ENCODE results near the gene HOXC12.

Gene HOXC12

DNA sequence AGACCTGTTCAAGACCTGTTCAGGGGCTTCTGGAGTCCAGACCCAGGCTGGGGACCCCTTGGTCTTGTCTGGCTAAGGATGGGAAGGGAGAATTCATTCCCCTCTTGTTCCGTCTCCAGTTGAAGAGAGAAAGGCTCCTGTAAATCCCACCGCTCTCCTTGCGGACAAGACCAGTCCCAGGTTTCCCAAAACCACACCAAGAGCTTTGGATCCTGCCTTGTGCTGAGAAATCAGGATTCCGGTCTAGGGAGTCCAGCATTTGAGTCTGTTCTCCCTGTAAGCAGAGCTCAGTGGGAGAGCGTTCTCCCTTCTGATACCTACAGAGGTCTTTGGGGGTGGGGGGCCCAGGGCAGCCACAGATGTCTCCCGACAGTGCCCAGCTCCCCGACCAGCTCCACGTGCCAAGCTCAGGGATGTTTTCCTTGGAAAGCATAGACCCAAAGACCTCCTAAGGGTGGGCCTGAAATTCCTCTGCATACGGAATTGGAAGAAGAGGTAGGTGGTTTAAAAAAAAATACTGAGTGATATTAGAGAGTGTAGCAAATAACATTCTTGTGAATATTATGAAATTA is 14.2 kb upstream of the HOXC12 start:
- no peak for DNase-seq (ENCODE audit: low spot score)

DNA sequence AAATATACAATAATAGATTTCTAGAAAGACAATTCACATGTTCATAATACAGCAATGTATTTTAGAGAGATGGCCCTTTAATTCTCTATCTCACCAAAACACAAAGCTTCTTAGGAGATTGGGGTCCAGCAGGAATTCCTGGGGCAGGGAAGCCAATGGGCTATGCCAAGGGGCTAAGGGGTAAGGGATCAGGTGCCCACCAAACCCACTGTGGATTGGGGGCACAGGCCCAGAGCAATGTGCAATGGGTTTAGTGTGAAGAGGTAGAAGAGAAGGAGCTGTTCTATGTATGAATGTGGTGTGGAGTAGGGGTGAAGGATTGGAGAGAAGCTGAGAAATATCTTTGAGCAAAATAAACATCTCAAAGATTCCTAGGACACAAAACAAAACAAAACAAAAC is 13.5 kb upstream of the HOXC12 start:
- DNase-seq (ENCODE audit: low spot score), result no peak

DNA sequence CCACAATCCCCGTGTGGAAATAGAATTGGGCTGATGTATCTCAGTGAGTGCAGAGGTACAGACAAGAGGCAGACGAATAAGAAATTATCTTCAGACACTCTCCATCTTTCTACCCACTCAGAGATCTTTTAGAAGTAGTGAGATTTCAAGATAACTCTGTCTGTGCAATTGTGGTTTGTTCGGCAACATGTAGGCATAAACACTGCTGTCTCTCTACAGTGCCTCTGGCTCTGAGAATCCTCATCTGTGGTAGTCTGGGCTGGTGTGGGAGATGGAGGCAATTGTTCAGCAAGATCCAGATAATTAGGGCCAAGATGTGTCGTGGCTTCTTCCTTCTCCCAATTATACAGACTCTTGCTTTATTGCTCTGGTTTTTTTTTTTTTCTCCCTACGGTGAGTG is 13.0 kb upstream of the HOXC12 start:
- no peak for DNase-seq (ENCODE audit: low spot score)

DNA sequence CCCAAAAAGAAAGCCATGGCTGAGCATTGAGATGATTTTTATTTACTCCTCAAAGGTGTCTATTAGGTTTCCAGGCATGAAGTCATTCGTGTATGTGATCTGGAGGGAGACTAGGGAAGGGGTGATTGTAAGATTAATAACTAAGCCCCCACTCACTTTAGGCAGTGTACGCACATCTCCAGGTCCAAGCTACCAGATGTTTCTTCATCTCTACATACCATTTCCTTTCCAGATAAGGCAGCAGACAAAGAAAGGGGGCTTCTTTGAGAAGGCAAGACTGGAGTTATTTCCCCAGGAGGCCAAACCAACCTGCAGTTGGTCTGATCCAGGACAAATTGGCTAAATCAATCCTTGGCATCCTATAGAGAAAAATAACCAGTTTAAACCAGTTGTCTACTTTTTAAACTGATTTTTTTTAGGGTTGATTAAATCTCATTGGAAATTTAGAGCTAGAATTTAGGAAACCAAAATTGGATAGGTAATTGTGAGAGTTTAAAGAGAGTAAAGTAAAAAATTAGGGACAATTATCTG is 12.2 kb upstream of the HOXC12 start:
- DNase-seq (ENCODE audit: low spot score), result no peak

DNA sequence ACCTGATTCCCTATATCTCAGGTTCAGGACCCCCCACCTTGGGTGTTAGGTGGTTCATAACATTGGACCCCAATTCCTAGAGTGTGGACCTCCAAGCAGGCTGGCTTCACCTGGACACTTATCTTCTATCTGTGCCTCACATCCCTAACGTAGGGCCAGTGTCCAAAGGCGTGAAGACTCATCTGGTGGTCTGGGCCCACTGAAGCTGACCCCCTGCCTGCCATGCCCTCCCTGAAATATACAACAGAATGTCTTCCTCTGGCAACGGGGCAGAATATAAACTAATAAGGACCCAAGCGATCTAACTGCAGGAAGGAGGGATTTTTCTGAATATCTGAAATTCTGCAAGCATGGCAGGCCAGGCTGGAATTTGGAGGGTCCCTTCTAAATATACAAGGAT is 10.5 kb upstream of the HOXC12 start:
- no peak for DNase-seq (ENCODE audit: low spot score)

DNA sequence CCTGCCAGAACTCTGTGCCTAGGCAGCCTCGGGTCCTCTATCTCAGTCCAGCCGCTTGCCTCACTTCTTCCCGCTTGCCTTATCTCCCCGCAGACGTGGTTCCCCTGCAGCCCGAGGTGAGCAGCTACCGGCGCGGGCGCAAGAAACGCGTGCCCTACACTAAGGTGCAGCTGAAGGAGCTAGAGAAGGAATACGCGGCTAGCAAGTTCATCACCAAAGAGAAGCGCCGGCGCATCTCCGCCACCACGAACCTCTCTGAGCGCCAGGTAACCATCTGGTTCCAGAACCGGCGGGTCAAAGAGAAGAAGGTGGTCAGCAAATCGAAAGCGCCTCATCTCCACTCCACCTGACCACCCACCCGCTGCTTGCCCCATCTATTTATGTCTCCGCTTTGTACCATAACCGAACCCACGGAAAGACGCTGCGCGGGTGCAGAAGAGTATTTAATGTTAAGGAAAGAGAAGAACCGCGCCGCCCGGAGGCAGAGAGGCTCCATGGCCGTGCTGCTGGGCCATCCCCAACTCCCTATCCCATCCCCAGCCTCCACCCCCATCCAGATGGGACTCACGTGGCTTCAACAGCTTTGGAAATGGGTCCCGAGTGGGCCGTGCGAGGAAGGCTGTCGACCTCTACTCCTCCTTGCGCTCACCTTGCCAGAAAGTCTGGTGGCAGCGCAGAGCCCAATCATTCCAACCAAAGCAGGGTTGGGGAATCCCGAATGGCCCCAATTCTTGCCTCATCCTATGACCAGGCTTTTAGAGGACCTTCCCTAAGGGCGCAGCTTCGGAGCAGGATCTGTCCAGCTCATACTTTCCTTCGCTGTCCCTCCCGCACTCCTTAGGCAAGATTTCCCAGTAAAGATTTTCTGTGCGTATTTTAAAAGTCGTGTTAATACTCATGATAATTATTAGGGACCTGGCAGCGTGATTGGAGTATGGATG is 9.5 kb upstream of the HOXC12 start:
- DNase-seq (ENCODE audit: low spot score), result no peak

DNA sequence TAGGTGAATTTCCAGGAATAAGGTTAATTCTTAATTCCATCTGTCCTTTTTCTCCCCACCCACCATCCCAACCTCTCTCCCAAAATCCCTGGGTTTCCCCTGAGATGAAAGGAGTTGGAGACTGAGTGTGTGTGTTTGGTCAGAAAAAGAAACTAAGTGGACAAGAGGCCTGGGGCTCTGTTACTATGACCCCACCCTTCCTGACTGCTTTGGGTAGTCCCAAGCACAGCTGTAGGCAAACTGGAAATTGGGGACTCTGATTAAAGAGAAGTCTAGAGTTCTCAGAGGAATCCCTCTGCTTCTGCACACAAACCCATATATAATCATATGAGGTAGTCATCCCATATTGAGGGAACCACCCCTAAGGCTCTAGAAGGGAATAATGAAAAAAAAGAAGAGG is 7.0 kb upstream of the HOXC12 start:
- DNase-seq (ENCODE audit: low spot score), result no peak

DNA sequence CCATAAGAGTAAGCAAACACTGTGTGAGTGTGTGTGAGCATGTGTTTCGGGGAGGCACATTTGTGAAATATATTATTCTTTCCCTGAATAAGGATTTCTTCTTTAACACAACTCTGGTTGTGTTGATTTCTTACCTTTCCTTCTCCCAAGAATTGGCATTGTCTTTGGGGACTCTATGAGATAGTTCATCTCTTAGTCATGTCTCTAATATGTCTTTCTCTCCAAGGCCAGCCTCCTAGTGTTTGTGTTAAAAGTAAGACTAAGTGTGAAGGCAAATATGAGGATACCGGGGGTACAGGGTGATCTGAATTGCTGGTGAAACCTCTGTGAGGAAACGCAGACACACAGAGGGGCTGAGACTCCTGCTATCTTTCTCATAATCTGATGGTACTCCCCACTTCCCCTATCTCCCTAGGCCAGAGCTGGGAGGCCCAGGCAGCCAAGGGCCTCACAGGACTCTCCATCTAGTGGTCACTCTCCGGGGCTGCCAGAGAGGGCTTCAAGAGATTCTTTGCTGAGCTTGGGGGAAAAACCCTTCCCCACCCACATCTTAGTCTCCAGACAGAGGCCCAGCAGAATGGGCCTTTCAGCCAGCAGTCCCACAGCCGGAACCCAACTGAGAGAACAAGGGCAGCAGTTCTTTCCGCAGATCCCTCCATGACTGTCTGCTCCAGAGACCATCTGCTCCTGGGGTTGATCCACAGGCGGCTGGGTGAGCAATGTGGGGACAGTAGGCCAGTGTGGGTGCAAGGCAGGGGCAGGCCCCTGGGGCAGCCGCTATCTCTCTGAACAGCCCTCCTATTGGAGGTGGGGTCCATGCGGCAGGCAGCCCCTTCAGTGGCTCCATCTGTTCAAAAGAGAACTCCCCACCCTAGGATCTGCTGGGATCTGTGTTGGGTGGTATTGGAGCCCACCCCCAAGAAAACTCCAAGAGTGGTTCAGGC is 5.8 kb upstream of the HOXC12 start:
- no peak for DNase-seq (ENCODE audit: low spot score)

DNA sequence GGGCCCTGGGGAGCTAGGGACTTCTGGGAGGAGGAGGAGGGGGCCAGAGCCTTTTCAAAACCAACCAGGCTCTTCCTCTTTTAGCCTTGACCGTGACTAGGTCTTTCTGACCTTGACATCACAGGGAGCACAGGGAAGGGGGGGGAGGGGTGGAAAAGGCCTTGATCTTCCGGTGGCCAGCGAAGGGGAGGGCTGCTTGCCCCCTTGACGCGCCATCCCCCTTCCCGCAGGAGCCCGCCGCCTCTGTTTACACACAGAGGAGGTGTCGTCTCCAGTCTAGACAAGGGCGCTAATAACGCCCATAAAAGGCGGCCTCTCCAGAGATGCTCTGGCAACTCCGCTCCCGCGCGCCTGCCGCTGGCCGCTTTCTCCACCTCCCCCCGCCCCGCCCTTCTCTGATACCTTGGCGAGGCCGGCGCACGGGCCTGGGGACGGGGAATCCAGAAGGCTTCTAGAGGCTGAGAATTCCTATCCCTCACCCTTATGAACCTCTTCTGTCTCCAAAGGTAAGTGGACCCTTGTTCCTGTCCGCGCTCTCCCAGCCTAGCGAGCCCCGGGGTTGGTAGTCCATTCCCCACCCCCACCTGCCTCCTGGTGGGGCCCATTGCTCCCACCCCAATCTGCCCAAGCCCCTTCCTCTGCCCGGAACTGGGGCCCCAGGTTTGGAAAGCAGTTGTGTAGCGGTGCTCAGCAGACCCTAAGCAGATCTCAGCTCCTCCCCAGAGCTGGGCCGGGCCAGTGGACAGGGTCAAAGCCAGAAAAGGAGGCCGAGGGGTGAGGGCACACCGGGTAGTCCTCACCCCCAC is 4.9 kb upstream of the HOXC12 start:
- no peak for DNase-seq (ENCODE audit: low spot score)

DNA sequence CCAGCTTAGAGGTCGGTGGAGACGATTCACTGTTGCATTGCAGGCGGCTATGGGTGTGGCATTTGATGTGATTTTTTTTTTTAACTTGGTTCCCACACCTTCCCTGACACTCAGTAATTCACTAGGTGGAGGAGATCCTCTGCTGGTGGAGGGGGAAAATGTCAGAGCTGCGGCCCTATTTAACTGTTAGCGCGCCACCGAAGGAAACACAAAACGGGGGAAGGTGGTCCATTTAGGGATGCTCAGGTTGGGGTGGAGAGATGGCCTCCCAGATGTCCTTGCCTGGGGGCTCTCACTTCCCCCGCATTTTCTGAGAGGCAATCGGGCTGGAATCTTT is 4.3 kb upstream of the HOXC12 start:
- DNase-seq (ENCODE audit: low spot score), result no peak

DNA sequence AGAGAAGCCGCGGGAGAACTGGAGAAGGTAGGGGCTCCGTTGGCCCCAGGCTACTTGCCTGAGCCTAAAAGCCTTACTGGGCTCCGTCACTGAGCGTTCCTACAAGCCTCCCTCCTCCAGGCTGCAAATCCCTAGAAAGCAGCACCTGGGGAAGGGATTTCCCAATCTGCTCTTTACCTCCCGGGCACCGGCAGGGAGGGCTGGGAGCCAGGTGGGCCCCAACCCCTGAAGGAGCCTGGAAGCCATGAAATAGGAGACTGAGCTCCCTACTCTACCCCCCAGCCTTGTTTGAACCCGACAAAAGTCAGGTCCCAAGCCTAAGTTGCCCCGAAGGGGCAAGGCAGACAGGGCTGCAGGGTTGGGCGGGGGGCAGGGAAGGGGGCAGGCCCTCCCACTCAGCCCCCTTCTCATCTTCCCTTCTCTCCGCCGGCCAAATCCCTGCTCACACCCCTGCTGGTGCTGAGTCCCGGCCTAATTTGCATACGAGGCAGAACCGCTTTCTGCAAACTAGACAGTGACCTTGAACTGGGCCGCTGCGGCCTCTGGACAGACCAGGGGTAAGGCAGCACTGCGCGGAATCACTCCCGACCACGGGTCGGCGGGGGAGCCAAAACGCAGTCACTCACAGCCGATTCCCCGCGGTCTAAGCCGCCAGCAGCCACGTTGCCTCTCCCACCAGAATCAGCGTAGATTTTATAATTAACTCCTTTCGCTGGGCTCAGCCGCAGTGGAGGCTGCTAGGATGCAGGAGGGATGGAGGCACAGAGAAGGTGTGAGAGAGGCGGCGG is 3.7 kb upstream of the HOXC12 start:
- DNase-seq (ENCODE audit: low spot score), result no peak

DNA sequence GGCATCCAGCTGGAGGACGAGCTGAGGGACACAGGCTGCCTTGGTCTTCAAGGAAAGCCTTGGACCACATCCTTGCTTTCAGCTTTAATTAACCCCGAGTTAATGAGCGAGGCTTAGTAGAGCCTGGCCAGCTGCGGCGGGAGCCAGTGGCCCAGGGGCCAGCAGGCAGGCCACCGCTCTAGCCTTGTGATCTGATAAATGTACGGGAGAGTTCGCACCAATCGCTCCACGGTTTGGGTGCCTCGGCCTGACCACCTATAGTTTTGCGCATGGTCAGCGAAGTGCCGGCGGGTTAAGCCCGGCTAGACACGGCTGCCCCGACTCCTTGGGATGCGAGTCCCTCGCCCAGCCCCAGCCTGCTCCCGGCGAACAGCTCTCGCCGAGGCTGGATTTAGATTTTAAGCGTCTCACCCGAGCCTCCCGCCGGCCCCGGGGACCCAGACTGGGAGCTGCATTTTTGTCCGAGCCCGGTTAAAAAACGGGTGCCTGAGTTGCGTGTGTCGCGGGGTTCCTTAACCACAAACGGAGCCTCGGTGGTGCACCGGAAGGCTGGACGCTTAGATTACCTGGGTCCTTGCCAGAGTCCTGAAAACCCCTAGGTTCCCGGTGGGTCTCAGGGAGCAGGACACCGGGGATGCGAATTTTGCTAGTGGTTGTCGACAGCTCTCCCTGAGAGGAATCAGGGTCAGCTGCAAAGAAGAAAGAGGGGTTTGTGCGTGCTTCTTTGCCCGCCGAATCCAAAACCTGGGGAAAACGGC is 2.9 kb upstream of the HOXC12 start:
- DNase-seq (ENCODE audit: low spot score), result no peak

DNA sequence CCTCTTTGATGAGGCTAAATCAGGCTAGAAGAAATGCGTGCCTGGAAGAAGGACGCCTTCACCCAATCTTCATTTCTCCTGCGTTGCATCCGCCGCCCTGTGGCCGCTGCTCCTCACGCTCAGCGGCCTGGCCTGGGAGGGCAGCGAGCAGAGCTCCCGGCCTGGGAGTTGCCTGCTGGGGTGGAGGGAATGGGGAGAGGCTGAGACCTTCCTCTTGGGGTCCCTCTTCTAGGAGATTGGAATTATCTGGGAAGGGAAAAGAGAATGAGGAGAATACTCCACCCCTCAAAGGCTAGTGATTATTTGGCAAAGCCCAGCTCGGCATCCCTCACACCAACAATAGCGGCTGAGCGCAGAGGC is 2.4 kb upstream of the HOXC12 start:
- no peak for DNase-seq (ENCODE audit: low spot score)

DNA sequence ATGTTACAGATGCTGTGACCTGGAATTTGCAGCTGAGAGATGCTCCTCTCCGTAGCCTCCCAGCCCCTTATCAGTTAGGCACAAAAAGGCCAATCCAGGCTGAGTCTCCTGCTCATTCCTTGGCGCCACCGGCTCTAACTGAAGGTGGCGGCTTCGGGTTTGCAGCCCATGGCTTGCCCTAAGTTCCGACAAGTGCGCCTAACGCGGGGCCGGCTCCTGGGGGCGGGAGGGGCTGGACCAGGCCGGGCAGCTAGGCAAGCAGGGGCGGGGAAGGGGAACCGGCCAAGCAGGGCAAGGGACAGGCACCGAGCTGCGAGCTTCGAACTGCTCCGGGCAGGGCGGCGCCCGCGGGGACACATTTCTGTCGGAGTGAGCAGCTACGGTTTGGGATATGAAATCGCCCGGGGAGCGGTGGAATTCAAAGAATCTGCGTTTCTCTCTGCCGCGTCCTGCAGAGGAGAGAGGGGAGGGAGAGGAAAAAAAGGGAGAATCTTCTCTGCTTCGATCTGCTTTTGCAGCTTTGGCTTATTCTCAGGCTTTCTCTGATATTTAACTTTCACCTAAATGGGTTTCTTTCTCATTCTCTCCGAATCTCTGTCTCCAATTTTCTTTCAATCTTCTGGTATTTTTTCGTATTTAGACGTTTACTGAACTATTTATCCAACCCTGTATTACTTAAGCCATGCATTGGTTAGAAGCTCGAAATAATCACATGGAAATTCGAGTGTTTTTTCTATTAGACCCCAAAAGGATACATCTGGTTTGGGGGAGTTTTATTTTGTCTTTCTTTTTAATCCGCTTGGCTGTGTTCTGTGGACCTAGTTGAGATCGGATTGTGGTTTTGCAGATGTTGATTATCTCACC is 1.6 kb upstream of the HOXC12 start:
- peak; percentile 61 for DNase-seq (ENCODE audit: low spot score)

DNA sequence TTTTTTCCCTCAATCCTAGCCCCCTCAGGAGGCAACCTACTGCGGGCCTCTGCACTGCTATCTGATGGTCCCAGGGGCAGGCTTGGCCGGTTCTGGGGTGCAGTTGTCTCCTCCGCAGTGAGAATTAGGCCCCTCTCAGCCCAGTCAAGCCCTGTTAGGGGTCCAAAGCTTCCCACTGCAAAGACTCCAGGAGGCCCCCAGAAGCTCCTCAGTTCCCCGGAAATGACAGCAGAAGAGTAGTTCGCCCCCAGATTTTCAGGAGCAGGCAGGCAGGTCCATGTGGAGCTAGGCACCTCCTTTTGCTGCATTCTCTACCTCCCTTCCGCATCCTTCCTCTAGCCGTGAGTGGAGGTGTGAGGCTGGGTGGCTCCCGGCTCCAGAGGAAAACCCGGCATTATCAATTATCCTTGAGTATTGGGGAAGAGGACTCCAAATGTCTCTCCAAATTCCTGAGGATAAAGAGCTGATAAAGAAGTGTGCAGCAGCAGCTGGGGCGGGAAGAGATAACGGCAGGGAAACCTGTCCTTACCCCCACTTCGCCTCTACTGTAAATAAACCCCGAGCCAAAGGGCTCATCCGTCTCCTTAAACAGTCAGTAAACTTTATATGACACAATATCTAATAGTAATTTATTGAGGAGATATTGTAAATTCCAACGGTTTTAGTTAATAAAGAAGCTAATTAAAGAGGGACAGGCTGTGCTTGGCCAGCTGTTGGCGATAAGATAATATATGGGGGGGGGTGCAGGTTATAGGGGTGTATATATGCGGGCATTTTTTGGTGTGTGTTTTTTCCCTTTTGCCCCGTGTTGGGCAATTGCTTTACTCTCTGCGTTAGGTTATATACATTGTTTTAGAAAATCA is 641 bp upstream of the HOXC12 start:
- no peak for DNase-seq (ENCODE audit: low spot score)

DNA sequence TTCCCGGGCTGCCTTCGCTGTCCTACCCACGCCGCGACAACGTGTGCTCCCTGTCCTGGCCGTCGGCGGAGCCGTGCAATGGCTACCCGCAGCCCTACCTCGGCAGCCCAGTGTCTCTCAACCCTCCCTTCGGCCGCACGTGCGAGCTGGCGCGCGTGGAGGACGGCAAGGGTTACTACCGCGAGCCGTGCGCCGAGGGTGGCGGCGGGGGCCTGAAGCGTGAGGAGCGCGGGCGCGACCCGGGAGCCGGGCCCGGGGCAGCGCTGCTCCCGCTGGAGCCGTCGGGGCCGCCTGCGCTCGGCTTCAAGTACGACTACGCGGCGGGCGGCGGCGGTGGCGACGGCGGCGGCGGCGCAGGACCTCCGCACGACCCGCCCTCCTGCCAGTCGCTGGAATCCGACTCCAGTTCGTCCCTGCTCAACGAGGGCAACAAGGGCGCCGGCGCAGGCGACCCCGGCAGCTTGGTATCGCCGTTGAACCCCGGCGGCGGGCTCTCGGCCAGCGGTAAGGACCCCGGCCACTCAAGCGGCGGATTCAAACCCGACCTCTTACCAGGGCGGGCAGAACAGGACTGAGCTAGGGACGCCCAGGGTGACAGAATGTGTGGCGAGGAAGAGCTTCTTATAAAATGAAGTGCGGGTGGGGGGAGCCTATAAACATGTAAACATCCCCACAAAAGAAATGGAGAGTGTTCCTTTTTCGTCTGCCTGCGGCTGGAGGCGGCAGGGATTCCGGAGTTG is 503 bp downstream of the HOXC12 start:
- no peak for DNase-seq (ENCODE audit: low spot score)

DNA sequence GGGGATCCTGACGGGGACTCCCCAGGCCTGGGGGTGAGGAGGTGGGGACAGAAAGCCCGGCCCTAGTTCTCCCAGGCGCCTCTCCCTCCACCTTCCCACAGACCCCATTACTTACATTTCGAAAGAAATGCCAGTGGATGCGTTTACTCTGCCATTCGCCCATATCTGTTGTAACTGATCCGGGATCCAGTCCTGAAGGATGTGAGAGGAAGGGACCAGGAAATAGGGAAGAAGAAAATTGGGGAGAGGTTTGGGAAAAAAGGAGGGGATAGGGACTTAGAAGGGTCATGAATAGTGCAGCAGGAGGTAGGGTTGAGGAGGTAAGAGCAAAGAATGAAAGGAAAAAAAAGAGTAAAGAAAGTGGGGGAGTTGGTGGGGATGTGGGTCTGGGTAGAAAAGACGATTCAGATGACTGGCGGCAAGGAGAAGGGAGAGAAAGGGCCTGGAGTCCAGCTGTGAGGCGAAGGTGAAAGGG is 1.1 kb downstream of the HOXC12 start:
- DNase-seq (ENCODE audit: low spot score), result no peak
